T1000 (cell line): Measurements from ENCODE around the gene ZNF487.
"Not testable (repeated sequence)": the region's sequence is repeated elsewhere in the genome, so short reads cannot be mapped to it uniquely, and the experiment has no call there.

Experiments
- DNase-seq: peaks from one replicate; lab custom pipeline; 2025; ENCODE audit warnings: mixed read lengths; lab: John Stamatoyannopoulos, UW

The ZNF487 gene

GRCh38 chr10:43437141-43437870, 395 bp downstream of the ZNF487 start:
- DNase-seq = no peak

GRCh38 chr10:43440463-43441134, 3.7 kb downstream of the ZNF487 start:
- no peak for DNase-seq

GRCh38 chr10:43444323-43444722, 7.4 kb downstream of the ZNF487 start:
- no peak for DNase-seq

- DNase-seq = no peak
Observed at GRCh38 chr10:43444897-43445466, 8.1 kb downstream of the ZNF487 start.

GRCh38 chr10:43446219-43447017, 9.5 kb downstream of the ZNF487 start:
- not testable (repeated sequence) for DNase-seq

GRCh38 chr10:43448742-43449141, 11.8 kb downstream of the ZNF487 start:
- DNase-seq = no peak

GRCh38 chr10:43452356-43452914, 15.5 kb downstream of the ZNF487 start:
- no peak for DNase-seq

GRCh38 chr10:43453266-43453831, 16.4 kb downstream of the ZNF487 start:
- no peak for DNase-seq

GRCh38 chr10:43454025-43454424, 17.1 kb downstream of the ZNF487 start:
- not testable (repeated sequence) for DNase-seq

- not testable (repeated sequence) for DNase-seq
Observed at GRCh38 chr10:43456561-43456960, 19.6 kb downstream of the ZNF487 start.

GRCh38 chr10:43458227-43458626, 21.3 kb downstream of the ZNF487 start:
- DNase-seq = no peak

GRCh38 chr10:43461950-43462349, 25.0 kb downstream of the ZNF487 start:
- DNase-seq = no peak

GRCh38 chr10:43465086-43465735, 28.3 kb downstream of the ZNF487 start:
- DNase-seq = not testable (repeated sequence)

- DNase-seq = not testable (repeated sequence)
Observed at GRCh38 chr10:43465736-43466120, 28.8 kb downstream of the ZNF487 start.

GRCh38 chr10:43471146-43471545, 34.2 kb downstream of the ZNF487 start:
- DNase-seq = no peak

GRCh38 chr10:43471935-43472720, 35.2 kb downstream of the ZNF487 start:
- no peak for DNase-seq

- DNase-seq = no peak
Observed at GRCh38 chr10:43479275-43479674, 42.4 kb downstream of the ZNF487 start.

- DNase-seq = no peak
Observed at GRCh38 chr10:43482319-43483078, 45.6 kb downstream of the ZNF487 start.

GRCh38 chr10:43491855-43492254, 54.9 kb downstream of the ZNF487 start:
- no peak for DNase-seq

GRCh38 chr10:43502931-43503330, 66.0 kb downstream of the ZNF487 start:
- no peak for DNase-seq
